WI38 (cell line): ENCODE results near the gene NTNG1.

Experiments
- H3K4me3 ChIP-seq: 2 replicates; pipeline ENCODE4 v1.5.1; 2011; ENCODE audit warnings: low read depth, mild to moderate bottlenecking, control low read depth, low read length
- TF ChIP-seq, protein P1 (sequence below): IDR thresholded peaks from 2 replicates; pipeline ENCODE4 v1.5.1; 2012; ENCODE audit warnings: low read depth, mild to moderate bottlenecking, control low read depth, low read length

NTNG1 gene

DNA sequence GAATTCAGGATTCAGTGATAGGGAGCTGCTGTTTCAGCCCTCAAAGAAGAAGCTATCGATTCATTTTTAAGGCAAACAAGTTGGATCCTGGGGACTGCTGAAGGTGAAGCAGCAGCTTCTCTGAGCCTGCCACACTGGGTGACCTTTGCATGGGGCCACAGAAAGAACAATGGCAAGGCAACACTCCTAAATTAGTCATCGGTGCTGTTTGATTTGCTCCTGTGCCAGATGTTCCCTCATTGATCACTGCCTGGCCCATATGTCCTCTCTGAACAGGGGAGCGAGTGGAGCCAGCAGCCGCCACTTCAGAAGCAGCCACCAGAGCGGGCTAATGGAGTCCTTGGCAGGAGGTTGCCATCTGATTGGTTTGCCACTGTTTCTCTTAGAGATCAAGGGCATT, 391.5 kb downstream of the NTNG1 start:
- TF ChIP-seq, protein P1, sequence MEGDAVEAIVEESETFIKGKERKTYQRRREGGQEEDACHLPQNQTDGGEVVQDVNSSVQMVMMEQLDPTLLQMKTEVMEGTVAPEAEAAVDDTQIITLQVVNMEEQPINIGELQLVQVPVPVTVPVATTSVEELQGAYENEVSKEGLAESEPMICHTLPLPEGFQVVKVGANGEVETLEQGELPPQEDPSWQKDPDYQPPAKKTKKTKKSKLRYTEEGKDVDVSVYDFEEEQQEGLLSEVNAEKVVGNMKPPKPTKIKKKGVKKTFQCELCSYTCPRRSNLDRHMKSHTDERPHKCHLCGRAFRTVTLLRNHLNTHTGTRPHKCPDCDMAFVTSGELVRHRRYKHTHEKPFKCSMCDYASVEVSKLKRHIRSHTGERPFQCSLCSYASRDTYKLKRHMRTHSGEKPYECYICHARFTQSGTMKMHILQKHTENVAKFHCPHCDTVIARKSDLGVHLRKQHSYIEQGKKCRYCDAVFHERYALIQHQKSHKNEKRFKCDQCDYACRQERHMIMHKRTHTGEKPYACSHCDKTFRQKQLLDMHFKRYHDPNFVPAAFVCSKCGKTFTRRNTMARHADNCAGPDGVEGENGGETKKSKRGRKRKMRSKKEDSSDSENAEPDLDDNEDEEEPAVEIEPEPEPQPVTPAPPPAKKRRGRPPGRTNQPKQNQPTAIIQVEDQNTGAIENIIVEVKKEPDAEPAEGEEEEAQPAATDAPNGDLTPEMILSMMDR, result no peak

More for the DNA sequence above, 391.5 kb downstream of the NTNG1 start:
- H3K4me3 ChIP-seq, result no peak overlapping the region
